Body of pancreas (tissue), 4 donors: Measurements from ENCODE around the gene ELOVL6.

Experiments used
- POLR2A ChIP-seq, 3 donors: fragments of 450-650 bp; IDR thresholded peaks; one replicate each; pipeline ENCODE4 v1.6.1; 2016; ENCODE audit warnings: antibody characterized with exemption in 3 of 3, mild to moderate bottlenecking in 2 of 3
- TF ChIP-seq, protein P1 (sequence below), 7 experiments: fragments of 450-650 bp in 4 of 7; fragments of 200-600 bp in 3 of 7; sonication (generic) in 3 of 7; IDR thresholded peaks; one replicate each; pipeline ENCODE4 v1.5.1; 2016 to 2019; ENCODE audit warnings: antibody characterized with exemption in 7 of 7

- TF ChIP-seq, protein P1, sequence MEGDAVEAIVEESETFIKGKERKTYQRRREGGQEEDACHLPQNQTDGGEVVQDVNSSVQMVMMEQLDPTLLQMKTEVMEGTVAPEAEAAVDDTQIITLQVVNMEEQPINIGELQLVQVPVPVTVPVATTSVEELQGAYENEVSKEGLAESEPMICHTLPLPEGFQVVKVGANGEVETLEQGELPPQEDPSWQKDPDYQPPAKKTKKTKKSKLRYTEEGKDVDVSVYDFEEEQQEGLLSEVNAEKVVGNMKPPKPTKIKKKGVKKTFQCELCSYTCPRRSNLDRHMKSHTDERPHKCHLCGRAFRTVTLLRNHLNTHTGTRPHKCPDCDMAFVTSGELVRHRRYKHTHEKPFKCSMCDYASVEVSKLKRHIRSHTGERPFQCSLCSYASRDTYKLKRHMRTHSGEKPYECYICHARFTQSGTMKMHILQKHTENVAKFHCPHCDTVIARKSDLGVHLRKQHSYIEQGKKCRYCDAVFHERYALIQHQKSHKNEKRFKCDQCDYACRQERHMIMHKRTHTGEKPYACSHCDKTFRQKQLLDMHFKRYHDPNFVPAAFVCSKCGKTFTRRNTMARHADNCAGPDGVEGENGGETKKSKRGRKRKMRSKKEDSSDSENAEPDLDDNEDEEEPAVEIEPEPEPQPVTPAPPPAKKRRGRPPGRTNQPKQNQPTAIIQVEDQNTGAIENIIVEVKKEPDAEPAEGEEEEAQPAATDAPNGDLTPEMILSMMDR (IDR thresholded peaks at IDR 0.05), result no peak
- TF ChIP-seq POLR2A (IDR thresholded peaks at IDR 0.05), result no peak
Observed at GRCh38 chr4:110033355-110034025, 164.9 kb downstream of the ELOVL6 start.
